Hepatocyte (in vitro differentiated cells): Measurements from ENCODE around the gene THTPA.

ENCODE experiments used
- CTCF ChIP-seq: fragments of 200-600 bp; sonication (generic); IDR thresholded peaks from 2 replicates; pipeline ENCODE4 v1.5.1; 2016; ENCODE audit warnings: antibody characterized with exemption, mild to moderate bottlenecking; ENCODE audit not compliant: poor library complexity
- EZH2 ChIP-seq: fragments of 200-600 bp; sonication (generic); IDR thresholded peaks from 2 replicates; pipeline ENCODE4 v1.6.1; 2016; ENCODE audit warnings: antibody characterized with exemption, mild to moderate bottlenecking, borderline replicate concordance
- EZH2phosphoT487 ChIP-seq: fragments of 200-600 bp; sonication (generic); IDR thresholded peaks from one replicate; pipeline ENCODE4 v1.6.1; 2018; ENCODE audit warnings: antibody characterized with exemption, mild to moderate bottlenecking, low read depth, moderate library complexity; ENCODE audit not compliant: unreplicated experiment, severe bottlenecking

- no peak for TF ChIP-seq CTCF
- no peak for TF ChIP-seq EZH2
- no peak for TF ChIP-seq EZH2phosphoT487
Measured at GRCh38 chr14:23571701-23572523, 15.8 kb downstream of the THTPA start.
